Activated CD4-positive, CD25-positive, alpha-beta regulatory T cell treated with anti-CD3 and anti-CD28 coated beads, Interleukin-2, amount 50 U/mL, for 16 hours (primary cell): ENCODE measurements around the gene CD93.

Experiments
- DNase-seq: peaks from one replicate; pipeline ENCODE4 v3.0.0-alpha.2; 2020; ENCODE audit warnings: low read depth, low spot score

The CD93 gene

GRCh38 chr20:23035731-23036130 is 50.4 kb downstream of the CD93 start:
- DNase-seq = no peak

- no peak for DNase-seq
These were observed 51.1 kb downstream of the CD93 start, which contains the start of gene SSTR4 for GRCh38 chr20:23034721-23035671. TSS of gene SSTR4 (plus strand) at chr20:23035312. CDS start at chr20:23035484, 172 bp downstream.

DNA sequence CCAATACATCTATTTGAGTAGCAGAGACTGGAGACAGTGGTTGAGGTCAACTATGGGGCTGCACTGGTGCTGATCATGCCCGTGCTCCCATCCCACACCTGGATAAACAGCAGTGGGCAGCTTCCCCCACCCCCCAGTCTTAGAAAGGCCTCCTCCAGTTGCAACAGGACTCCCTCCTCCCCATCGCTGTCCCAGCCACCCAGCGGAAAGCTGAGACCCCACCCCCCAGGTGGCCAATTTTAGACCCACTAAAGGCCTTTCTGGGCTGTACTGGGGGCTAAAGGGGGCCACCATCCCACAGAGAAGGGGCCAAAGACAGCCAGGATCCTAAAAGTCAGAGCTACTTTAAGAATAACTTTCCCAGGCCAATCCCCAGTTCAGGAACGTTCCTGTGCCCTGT is 52.2 kb downstream of the CD93 start:
- no peak for DNase-seq

- no peak for DNase-seq
These were observed 53.4 kb downstream of the CD93 start for GRCh38 chr20:23032750-23033078.

- DNase-seq = no peak
These were observed 53.9 kb downstream of the CD93 start for GRCh38 chr20:23032056-23032749.

- no peak for DNase-seq
These were observed 54.8 kb downstream of the CD93 start for GRCh38 chr20:23031346-23031745.
